Measurements from ENCODE around the gene STRBP.
A peak's percentile ranks its signal among the peaks of the same experiment; 100 is the strongest.
"Not testable (repeated sequence)": the region's sequence is repeated elsewhere in the genome, so short reads cannot be mapped to it uniquely, and the experiment has no call there.

The STRBP gene

DNA sequence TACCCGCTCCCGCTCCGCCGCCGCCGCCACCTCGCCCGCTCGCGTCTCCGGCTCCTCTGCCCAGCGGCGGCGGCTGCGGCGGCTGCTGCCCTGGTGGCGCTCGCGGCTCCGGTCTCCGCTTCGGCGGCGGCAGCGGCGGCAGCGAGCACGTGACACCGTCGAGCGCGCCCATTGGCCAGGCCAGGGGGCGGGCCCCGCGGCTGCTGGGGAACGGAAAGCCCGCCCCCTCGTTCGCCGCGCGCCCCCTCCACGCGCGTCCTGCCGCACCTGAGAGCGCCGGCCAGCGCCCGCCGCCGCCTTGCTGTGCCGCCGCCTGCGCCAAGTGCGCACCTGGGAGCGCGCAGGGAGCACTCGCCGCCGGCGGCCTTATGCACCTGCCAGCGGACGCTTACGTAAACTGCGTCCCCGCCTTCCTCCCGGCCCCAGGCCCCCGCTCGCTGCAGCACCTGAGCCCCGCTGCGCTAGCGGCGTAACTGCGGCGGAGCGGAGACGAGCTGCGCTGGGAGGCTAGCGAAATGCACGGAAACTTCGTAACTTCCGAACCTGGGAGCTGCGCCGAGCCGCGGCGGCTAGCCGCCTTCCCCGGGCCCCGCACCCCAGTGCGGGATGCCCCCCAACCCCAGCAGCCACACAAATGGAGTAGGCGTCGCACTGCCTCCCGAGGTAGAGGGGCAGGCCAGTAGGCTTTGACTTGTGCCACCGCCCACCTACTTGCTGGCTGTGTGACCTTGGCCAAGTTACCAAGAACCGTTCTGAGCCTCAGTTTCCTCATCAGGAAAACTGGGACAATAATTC lies at the start of gene STRBP:
Gene STRBP (minus strand): TSS at position 122 of the 795 bp plus-strand sequence. CDS start 84,452 bp downstream, outside the sequence.
- peak; percentile 91 for DNase-seq

DNA sequence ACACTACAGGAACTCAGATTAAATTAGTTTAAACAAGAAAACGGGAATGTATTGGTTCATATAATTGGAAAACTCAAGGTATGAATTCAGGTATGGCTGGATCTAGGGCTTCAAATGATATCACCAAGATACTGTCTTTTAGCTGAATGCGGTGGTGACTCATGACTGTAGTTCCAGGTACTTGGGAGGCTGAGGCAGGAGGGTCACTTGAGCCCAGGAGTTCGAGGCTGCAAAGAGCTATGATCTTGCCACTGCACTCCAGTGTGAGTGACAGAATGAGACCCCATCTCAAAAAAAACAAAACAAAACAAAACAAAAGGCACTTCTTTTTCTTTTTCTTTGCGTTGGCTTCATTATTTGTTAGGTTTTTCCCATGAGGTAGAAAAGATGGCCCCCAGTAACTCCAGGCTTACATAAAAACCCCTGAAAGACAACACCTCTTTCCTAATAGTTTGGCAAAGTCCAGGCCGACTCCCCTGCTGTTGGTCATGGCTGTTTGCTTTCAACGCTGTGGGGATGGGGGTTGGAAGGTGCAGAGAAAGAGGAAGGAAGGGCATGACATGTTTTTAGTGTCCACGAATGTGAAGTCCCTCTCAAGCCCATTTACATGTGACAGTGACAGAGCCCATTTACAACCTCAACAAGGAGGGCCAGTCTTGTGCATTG lies 47.8 kb upstream of the STRBP start:
- no peak for DNase-seq

DNA sequence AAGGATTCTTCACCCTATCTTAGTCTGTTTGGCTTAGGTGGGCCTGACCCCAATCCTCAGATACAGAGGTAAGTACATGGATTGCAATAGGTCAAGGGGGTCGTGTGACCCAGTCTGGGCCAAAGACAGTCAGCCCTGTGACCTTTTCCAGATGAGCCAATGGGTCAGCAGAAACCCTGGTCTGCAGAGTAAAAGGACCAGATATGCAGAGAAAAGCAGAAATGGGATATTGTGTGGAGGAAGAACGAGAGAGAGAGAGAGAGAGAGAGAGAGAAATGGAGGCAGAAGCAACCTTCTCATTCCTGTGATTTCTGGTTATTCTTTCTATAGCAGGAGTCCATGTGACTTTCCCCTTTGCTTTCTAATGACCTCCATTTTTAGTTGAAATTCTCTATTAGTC lies 47.2 kb upstream of the STRBP start:
- no peak for DNase-seq

- DNase-seq, result no peak
Observed at GRCh38 chr9:123314617-123315016, 46.2 kb upstream of the STRBP start.

DNA sequence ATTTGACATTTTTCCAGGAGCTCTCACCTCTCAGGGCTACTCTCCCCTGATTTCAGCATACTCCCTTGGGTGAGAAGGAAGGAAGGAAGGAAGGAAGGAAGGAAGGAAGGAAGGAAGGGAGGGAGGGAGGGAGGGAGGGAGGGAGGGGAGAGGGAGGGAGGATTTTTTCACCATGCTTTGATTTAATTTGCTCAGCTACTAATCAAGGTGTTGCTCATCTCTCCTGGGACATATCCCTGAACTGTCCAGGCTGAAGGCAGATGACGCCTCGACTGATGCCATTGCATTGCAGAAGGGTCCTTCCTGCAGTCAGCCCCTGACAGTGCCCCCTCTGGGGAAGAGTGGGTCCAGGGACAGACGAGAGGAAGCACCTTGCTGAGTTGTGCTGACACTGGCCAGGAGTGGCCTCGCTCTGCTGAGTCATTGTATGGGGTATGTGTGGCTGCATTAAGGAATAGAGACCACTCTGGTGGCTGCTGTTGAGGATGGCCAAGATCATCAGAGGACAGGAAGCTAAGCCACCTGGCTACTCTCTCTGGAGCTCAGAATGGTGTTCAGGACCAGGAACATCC lies 44.0 kb upstream of the STRBP start:
- no peak for DNase-seq

- DNase-seq, result no peak
Observed at GRCh38 chr9:123311250-123311752, 42.9 kb upstream of the STRBP start.

GRCh38 chr9:123310551-123311249 lies 42.3 kb upstream of the STRBP start:
- DNase-seq, result no peak

DNA sequence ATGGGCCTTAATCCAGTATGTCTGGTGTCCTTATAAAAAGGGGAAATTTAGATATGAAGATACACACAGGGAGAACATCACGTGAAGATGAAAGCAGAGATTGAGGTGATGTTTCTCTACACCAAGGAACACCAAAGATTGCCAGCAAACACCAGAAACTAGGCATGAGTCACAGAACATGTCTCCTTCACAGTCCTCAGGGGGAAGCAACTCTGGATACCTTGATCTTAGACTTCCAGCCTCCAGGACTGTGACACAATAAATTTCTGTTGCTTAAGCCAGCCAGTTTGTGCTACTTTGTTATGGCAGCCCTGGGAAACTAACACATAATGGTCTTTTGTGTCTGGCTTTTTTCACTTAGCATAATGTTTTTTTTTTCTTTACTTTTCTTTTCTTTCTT lies 41.2 kb upstream of the STRBP start:
- no peak for DNase-seq

DNA sequence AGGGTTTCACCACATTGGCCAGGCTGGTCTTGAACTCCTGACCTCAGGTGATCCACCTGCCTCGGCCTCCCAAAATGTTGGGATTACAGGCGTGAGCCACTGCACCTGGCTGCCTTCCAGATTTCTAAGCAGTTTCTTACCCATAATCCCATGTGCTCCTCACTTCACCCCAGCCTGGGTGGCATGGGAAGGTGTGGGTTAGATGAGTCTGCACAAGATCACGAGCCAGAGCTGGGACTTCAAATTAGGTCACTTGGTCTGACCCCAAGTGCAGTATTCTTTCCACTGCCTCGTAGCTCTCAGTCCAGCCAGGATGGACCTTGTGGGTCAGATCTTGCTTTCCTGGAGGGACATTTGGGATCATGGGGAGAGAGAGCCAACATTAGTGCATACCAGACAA lies 37.5 kb upstream of the STRBP start:
- DNase-seq, result no peak

- DNase-seq, result no peak
Observed at GRCh38 chr9:123304340-123304691, 35.9 kb upstream of the STRBP start.

GRCh38 chr9:123302348-123303214 lies 34.2 kb upstream of the STRBP start:
- DNase-seq, result no peak

DNA sequence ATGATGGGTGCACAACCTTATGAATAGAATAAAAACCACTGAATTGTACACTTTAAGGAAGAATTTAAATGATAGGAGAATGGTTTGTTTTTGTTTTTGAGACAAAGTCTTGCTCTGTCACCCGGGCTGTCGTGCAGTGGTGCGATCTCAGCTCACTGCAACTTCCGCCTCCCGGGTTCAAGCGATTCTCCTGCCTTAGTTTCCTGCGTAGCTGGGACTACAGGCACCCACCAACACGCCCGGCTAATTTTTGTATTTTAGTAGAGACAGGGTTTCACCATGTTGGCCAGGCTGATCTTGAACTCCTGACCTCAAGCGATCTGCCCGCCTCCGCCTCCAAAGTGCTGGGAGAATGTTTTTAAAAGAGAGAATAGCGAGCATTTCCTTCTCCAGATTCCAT lies 33.5 kb upstream of the STRBP start:
- not testable (repeated sequence) for DNase-seq

DNA sequence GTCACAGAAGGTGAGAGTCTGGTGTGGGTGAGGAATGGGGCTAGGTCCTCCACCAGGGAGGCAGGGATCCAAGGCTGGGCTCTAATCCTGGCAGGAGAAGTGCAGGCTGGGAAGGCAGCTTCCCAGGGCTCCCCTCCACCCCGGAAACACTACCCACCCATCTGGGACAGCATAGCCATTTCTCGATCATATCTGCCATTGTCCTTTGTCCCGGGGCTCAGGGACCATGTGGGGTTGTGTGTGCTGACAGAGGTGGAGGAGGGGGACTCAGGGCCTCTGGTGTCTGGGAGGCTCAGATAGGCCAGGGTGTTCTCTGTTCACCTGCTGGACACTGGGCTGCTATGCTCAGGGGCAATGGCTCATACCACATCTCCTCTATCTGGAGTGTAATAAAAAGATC lies 32.2 kb upstream of the STRBP start:
- no peak for DNase-seq

- DNase-seq, result no peak
Observed at GRCh38 chr9:123299558-123300126, 31.3 kb upstream of the STRBP start.

- DNase-seq, result no peak
Observed at GRCh38 chr9:123296174-123296573, 27.8 kb upstream of the STRBP start.

DNA sequence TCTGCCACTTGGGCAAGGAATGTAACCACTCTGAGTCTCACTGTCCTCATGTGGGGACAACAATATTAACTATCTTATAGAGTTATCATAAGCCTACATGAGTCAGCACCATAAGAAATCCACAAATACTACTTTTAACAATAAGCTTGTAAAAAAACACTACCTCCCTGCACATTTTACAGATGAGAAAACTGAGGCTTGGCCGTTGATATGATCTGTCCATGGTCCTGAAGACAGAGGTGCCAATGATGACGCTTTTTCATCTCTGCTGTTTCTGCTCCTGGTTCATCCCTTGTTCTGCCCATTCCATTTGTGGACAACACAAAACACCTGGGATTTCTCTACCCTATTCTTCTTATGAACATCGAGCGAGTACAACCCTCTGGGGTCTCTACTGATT lies 23.4 kb upstream of the STRBP start:
- DNase-seq, result no peak

DNA sequence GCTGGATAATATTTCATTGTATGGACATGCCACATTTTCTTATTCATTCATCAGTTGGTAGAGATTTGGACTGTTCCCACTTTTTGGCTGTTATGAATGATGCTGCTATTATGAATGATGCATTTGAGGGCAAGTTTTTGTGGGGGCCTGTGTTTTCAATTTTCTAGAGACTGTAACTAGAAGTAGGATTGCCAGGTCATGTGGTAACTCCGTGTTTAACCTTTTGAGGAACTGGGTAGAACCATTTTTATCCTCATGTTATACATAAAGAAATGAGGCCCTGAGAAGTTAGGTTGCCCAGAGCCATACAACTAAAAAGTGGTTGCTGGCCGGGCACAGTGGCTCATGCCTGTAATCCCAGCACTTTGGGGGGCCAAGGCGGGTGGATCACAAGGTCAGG lies 22.4 kb upstream of the STRBP start:
- DNase-seq, result no peak

- DNase-seq, result no peak
Observed at GRCh38 chr9:123287639-123288038, 19.3 kb upstream of the STRBP start.

GRCh38 chr9:123286324-123286723 lies 17.9 kb upstream of the STRBP start:
- DNase-seq, result no peak

DNA sequence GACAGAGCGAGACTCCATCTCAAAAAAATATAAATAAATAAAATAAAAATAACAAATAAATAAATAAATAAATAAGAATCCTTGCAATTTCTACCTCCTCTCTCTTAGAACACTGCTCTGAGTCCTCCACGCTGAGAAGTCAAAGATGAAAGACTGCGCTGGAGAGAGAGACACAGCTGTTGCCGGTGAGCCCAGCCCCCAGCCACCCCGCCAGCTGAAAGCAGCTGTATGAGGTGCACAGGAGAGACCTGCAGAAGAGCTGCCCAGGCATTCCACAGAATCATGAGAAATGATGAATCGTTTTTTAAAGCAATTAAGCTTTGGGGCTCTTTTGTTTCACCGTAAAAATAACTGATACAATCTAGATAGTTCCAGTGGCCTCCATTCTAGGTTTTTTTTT lies 16.3 kb upstream of the STRBP start:
- DNase-seq, result no peak

GRCh38 chr9:123283455-123283854 lies 15.1 kb upstream of the STRBP start:
- DNase-seq, result no peak

DNA sequence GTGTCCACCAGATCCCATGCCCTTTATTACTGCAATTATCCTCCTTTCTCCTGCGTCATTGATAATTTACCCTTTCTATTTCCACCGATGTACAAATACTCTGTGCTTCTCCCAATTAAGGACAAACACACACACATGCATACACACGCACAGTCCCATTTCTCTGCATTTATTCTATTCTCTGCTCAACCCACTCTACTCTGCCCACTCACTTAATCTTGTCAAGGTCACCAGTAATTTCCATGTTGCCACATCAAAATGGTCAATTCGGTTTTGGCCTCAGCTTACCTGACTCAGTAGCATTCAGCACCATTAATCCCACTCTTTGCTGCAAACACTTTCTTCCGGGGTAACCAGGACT lies 14.6 kb upstream of the STRBP start:
- no peak for DNase-seq
